Endothelial cell of umbilical vein (primary cell): ENCODE measurements around the gene ZNF366. TPM values are rescaled to one million over a fixed set of nuclear protein-coding genes. Genes with fewer than 3 reads are reported as not detected.

Experiments
- BruUV-seq: library from RNA; stranded (reverse); fragments of 400-500 nt; replicated peaks from 2 replicates; lab custom pipeline; 2021; lab: Mats Ljungman, UMichigan
- CTCF ChIA-PET: fragments of 300-600, 350-600 bp; sonication (Branson Sonifier 250); formaldehyde crosslinking; loops from one replicate; lab custom pipeline; 2021; ENCODE audit warnings: antibody characterized with exemption, inconsistent platforms; lab: Charles Lee
- POLR2A ChIA-PET: fragments of 300-600, 350-600 bp; sonication (Branson Sonifier 250); formaldehyde crosslinking; loops from one replicate; lab custom pipeline; 2021; ENCODE audit warnings: antibody characterized with exemption, inconsistent platforms; lab: Charles Lee
- DNase-seq: peaks from one replicate; pipeline ENCODE4 v3.0.0-alpha.2; 2011; ENCODE audit warnings: low read depth, low spot score
- FAIRE-seq: peaks from 2 replicates; lab custom pipeline; 2011; peaks lifted over from hg19 to GRCh38; lab: Jason Lieb, UNC
- H2AFZ ChIP-seq: 2 replicates; pipeline ENCODE4 v1.6.0; 2012; ENCODE audit warnings: low read depth, low read length, control low read depth, inconsistent platforms
- H3K27ac ChIP-seq: 2 replicates; pipeline ENCODE4 v1.5.1; 2011; ENCODE audit warnings: low read depth, mild to moderate bottlenecking, control low read depth, low read length, moderate library complexity; ENCODE audit not compliant: insufficient read depth
- H3K27me3 ChIP-seq, 2 experiments: 2 replicates each; pipeline versions ENCODE4 v1.6.0 to v1.6.1; 2011; ENCODE audit warnings: low read length in 2 of 2, mixed read lengths in 1 of 2; ENCODE audit not compliant: control insufficient read depth in 2 of 2, insufficient read depth in 2 of 2
- H3K36me3 ChIP-seq, 2 experiments: 2 replicates in 1 of 2; 3 replicates in 1 of 2; pipeline ENCODE4 v1.5.1; 2011; ENCODE audit warnings: low read length in 2 of 2, mild to moderate bottlenecking in 1 of 2, moderate library complexity in 1 of 2; ENCODE audit not compliant: control insufficient read depth in 2 of 2, insufficient read depth in 2 of 2; ENCODE audit errors: extremely low read depth in 1 of 2
- H3K4me1 ChIP-seq: 3 replicates; pipeline ENCODE4 v1.5.1; 2011; ENCODE audit warnings: mild to moderate bottlenecking, low read length; ENCODE audit not compliant: control insufficient read depth, insufficient read depth; ENCODE audit errors: extremely low read depth
- H3K4me2 ChIP-seq: 2 replicates; pipeline ENCODE4 v1.6.1; 2011; ENCODE audit warnings: low read length, control low read depth, mixed read lengths; ENCODE audit not compliant: insufficient read depth
- H3K4me3 ChIP-seq, 3 experiments: fragments of 200-600 bp in 1 of 3; sonication (generic), shearing (Covaris generic) in 1 of 3; replicated peaks in 1 of 3; 2 replicates each; pipeline ENCODE4 v1.5.1; 2011 to 2016; ENCODE audit warnings: control low read depth in 3 of 3, low read length in 3 of 3, mild to moderate bottlenecking in 2 of 3, inconsistent platforms in 1 of 3, low read depth in 1 of 3, moderate library complexity in 1 of 3; ENCODE audit not compliant: insufficient read depth in 1 of 3
- H3K79me2 ChIP-seq: 2 replicates; pipeline ENCODE4 v1.6.0; 2012; ENCODE audit warnings: low read length, inconsistent platforms; ENCODE audit not compliant: control insufficient read depth, insufficient read depth
- H3K9ac ChIP-seq: replicated peaks from 2 replicates; pipeline ENCODE3; 2011; ENCODE audit warnings: low read length, control low read depth; ENCODE audit not compliant: insufficient read depth; ENCODE audit errors: extremely low read depth
- H3K9me1 ChIP-seq: replicated peaks from 3 replicates; pipeline ENCODE4 v1.6.0; 2011; ENCODE audit warnings: mild to moderate bottlenecking, low read length; ENCODE audit not compliant: control insufficient read depth, insufficient read depth; ENCODE audit errors: extremely low read depth
- H3K9me3 ChIP-seq: replicated peaks from 2 replicates; pipeline ENCODE4 v1.5.1; 2012; ENCODE audit warnings: low read length, inconsistent platforms; ENCODE audit not compliant: control insufficient read depth, insufficient read depth
- H4K20me1 ChIP-seq: replicated peaks from 2 replicates; pipeline ENCODE3; 2011; ENCODE audit warnings: mild to moderate bottlenecking, low read length; ENCODE audit not compliant: control insufficient read depth, insufficient read depth; ENCODE audit errors: extremely low read depth
- CTCF ChIP-seq, 2 donors: IDR thresholded peaks; 1 replicate in 1 of 2; 2 replicates in 1 of 2; pipeline ENCODE4 v1.5.1; 2011; ENCODE audit warnings: low read length in 2 of 2, mild to moderate bottlenecking in 2 of 2, moderate library complexity in 2 of 2, control low read depth in 1 of 2, inconsistent platforms in 1 of 2, low read depth in 1 of 2; ENCODE audit not compliant: insufficient read depth in 1 of 2; ENCODE audit errors: extremely low read depth in 1 of 2
- EZH2 ChIP-seq: IDR thresholded peaks from 2 replicates; pipeline ENCODE4 v1.6.1; 2012; ENCODE audit warnings: borderline replicate concordance, low read depth, mild to moderate bottlenecking, moderate library complexity, low read length, inconsistent platforms; ENCODE audit not compliant: severe bottlenecking
- FOS ChIP-seq: IDR thresholded peaks from 2 replicates; pipeline ENCODE4 v1.6.1; 2011; ENCODE audit warnings: mild to moderate bottlenecking, low read length, moderate library complexity, borderline replicate concordance; ENCODE audit not compliant: insufficient read depth
- GATA2 ChIP-seq: IDR thresholded peaks from 2 replicates; pipeline ENCODE4 v1.7.0; 2011; ENCODE audit warnings: low read depth, mild to moderate bottlenecking, moderate library complexity, mixed read lengths, low read length; ENCODE audit not compliant: insufficient read length, insufficient read depth
- JUN ChIP-seq: IDR thresholded peaks from 2 replicates; pipeline ENCODE4 v1.6.1; 2011; ENCODE audit warnings: borderline replicate concordance, low read depth; ENCODE audit not compliant: insufficient read length, insufficient read depth
- MAX ChIP-seq: IDR thresholded peaks from 2 replicates; pipeline ENCODE4 v1.6.1; 2011; ENCODE audit not compliant: insufficient read depth, insufficient read length
- MYC ChIP-seq: IDR thresholded peaks from one replicate; pipeline ENCODE4 v1.6.1; 2011; ENCODE audit warnings: mild to moderate bottlenecking, low read depth, low read length
- POLR2A ChIP-seq: IDR thresholded peaks from 2 replicates; pipeline ENCODE4 v1.6.1; 2012; ENCODE audit warnings: low read depth, mild to moderate bottlenecking, control low read depth, low read length
- POLR2AphosphoS5 ChIP-seq: IDR thresholded peaks from 2 replicates; pipeline ENCODE4 v1.6.1; 2012; ENCODE audit warnings: low read depth, mild to moderate bottlenecking, control low read depth, low read length, moderate library complexity; ENCODE audit not compliant: insufficient read depth
- dilution Hi-C: fragments of 300-500 bp; cut with MboI; formaldehyde crosslinking; loops from one replicate; pipeline ENCODE4 v1.15.0; 2019; ENCODE audit warnings: low sequenced_read_pairs; ENCODE audit not compliant: extremely low pct_ligation_motif_present
- intact Hi-C: fragments of 100-400 bp; cut with micrococcal nuclease; formaldehyde crosslinking; loops from one replicate; pipeline ENCODE4 v1.10.0; 2022
- polyA plus RNA-seq, 4 experiments: library from polyadenylated mRNA; depleted of rRNA in 3 of 4; stranded (reverse) in 3 of 4; unstranded in 1 of 4; fragments of >200 nt; gene quantifications; 2 replicates each; pipeline versions ENCODE4 v1.2.1 to v1.2.3, GENCODE V29; 2011 to 2012; ENCODE audit warnings: missing spikeins in 1 of 4
- total RNA-seq: library from RNA; stranded (reverse); gene quantifications from 2 replicates; pipeline ENCODE4 v1.2.3, GENCODE V29; 2021

Gene ZNF366
- total and polyA plus RNA-seq, 2 donors (not counting 3 experiments of a cell fraction or from before 2014, with no cell fraction given), result 1.3 to 4.1 TPM

GRCh38 chr5:72441862-72442540 is 65.2 kb downstream of the ZNF366 start:
- no peak overlapping the region for H3K4me3 ChIP-seq
- FAIRE-seq, result peak; percentile 95
- CTCF ChIA-PET, result interaction anchor here (0.6 to 2.9 kb wide), 4 partner anchors 10 to 86 kb away, joined by 4 to 10 read pairs (median 6); no protein-coding TSS in a partner anchor

More at GRCh38 chr5:72441862-72442540, 65.2 kb downstream of the ZNF366 start:
- H4K20me1 ChIP-seq, result no peaks in the 10 kb centered on the region
- BruUV-seq, result TSS peak; percentile 94
- H3K9ac ChIP-seq, result peak overlapping the region; percentile 35
- no peaks in the 10 kb centered on the region for H3K79me2 ChIP-seq
- peaks cover 20% of the 10 kb centered on the region for H3K4me1 ChIP-seq
- H3K9me3 ChIP-seq, result no peaks in the 10 kb centered on the region
- peak overlapping the region; percentile 69 for H3K27ac ChIP-seq
- intact Hi-C loops, result no loop called here
- peak overlapping the region; percentile 39 for H3K4me2 ChIP-seq
- H3K36me3 ChIP-seq, result no peaks in the 10 kb centered on the region
- no peaks in the 10 kb centered on the region for H3K27me3 ChIP-seq
- DNase-seq, result peak; percentile 88
- H3K9me1 ChIP-seq, result no peaks in the 10 kb centered on the region
- POLR2A ChIA-PET, result no interaction called here
- dilution Hi-C loops, result no loop called here
- peak overlapping the region; percentile 34 for H2AFZ ChIP-seq
- no peak for TF ChIP-seq GATA2
- TF ChIP-seq POLR2AphosphoS5, result peak; percentile 38
- TF ChIP-seq POLR2A, result no peak
- TF ChIP-seq MAX, result no peak
- peak; percentile 98 for TF ChIP-seq FOS
- TF ChIP-seq CTCF (IDR thresholded peaks at IDR 0.05; ENCODE audit: extremely low read depth in 1 of 2, insufficient read depth in 1 of 2, low read depth in 1 of 2, low read length in 2 of 2), result no peak
- TF ChIP-seq EZH2, result no peak
- peak; percentile 92 for TF ChIP-seq JUN
- no peak for TF ChIP-seq MYC
